Vagina (tissue), 2 donors: ENCODE data around the gene TNNT1. TPM values are rescaled to one million over a fixed set of nuclear protein-coding genes. Genes with fewer than 3 reads are reported as not detected.

Experiments
- DNase-seq, 2 donors: peaks; one replicate each; pipeline ENCODE4 v3.0.0-alpha.2; 2017; ENCODE audit errors: extremely low spot score in 2 of 2
- H3K27ac ChIP-seq: fragments of 200-600 bp; sonication (generic); one replicate; pipeline ENCODE4 v1.5.1; 2019
- H3K27me3 ChIP-seq: fragments of 200-600 bp; sonication (generic); one replicate; pipeline ENCODE4 v1.5.1; 2019
- H3K36me3 ChIP-seq, 2 donors: fragments of 200-600 bp; sonication (generic); one replicate each; pipeline ENCODE4 v1.5.1; 2017 to 2019
- H3K4me1 ChIP-seq: fragments of 200-600 bp; sonication (generic); one replicate; pipeline ENCODE4 v1.5.1; 2019
- H3K4me3 ChIP-seq, 2 donors: fragments of 200-600 bp; sonication (generic); 1 replicate in 1 of 2; 2 replicates in 1 of 2; pipeline ENCODE4 v1.5.1; 2016 to 2019
- H3K9me3 ChIP-seq: fragments of 200-600 bp; sonication (generic); one replicate; pipeline ENCODE4 v1.5.1; 2019
- POLR2A ChIP-seq, 2 donors: fragments of 450-650 bp; IDR thresholded peaks; one replicate each; pipeline ENCODE4 v1.6.1; 2017; ENCODE audit warnings: antibody characterized with exemption in 2 of 2, mild to moderate bottlenecking in 2 of 2, moderate library complexity in 2 of 2
- POLR2AphosphoS5 ChIP-seq, 2 donors: sonication (generic); formaldehyde crosslinking; IDR thresholded peaks; one replicate each; pipeline ENCODE4 v1.9.0; 2017; ENCODE audit warnings: antibody characterized with exemption in 2 of 2, mild to moderate bottlenecking in 2 of 2, low read depth in 1 of 2; ENCODE audit not compliant: insufficient read depth in 1 of 2
- intact Hi-C: fragments of 100-400 bp; cut with DNase I; formaldehyde crosslinking; loops from one replicate; pipeline ENCODE4 v1.15.1; 2023
- total RNA-seq: library from RNA; depleted of rRNA; stranded (reverse); fragments of >200 nt; gene quantifications from one replicate; pipeline ENCODE4 v1.2.3, GENCODE V29; 2016
- TF ChIP-seq, protein P1 (sequence below), 3 experiments: fragments of 450-650 bp in 2 of 3; fragments of 200-600 bp in 1 of 3; sonication (generic) in 1 of 3; IDR thresholded peaks; one replicate each; pipeline ENCODE4 v1.5.1; 2017 to 2019; ENCODE audit warnings: antibody characterized with exemption in 3 of 3, mild to moderate bottlenecking in 2 of 3, moderate library complexity in 2 of 3

TNNT1 gene
- total RNA-seq, 1 donor from 2014 or later, result 9.1 TPM

DNA sequence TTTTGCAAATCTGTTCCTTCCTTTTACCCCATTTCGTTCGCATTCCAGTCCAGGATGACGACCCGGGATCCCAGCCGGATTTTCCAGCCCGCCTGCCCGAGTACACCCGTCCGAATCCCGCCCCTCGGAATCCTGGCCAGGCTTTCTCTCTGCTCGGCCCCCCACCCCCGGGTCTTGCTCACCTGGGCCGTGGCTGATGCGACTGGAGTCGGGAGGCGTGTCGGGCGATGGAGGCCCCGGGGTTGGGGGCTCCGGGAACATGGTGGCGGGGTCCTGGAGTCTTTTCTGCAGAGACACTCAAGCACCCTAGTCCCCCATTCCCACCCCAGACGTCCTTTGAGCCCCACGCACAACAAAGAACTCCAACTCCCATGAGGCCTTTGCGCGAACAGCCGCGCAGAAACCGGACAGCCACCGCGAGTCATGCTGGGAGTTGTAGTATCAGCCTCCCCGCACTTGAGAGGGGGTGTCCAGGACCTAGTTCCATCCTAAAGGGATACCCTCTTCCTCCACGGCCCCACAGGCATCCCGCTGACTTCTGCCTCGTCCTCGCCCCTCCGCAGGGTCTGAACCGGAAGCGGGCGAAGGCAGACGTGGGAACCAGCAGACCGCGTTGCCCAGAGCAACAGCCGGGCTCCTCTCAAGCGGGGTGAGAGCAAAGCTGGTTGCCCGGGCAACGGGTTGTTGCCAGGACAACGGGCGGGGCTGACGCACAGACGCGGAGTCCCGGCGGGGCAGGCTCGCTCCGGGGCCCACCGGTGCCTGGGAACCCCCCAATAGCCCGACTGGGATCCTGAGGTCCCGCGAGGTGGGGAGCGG lies 30.0 kb upstream of the TNNT1 start:
- TF ChIP-seq POLR2A (IDR thresholded peaks at IDR 0.05) (no peak), POLR2AphosphoS5 (IDR thresholded peaks at IDR 0.05; ENCODE audit: insufficient read depth in 1 of 2, low read depth in 1 of 2) (no peak)
- TF ChIP-seq, protein P1, sequence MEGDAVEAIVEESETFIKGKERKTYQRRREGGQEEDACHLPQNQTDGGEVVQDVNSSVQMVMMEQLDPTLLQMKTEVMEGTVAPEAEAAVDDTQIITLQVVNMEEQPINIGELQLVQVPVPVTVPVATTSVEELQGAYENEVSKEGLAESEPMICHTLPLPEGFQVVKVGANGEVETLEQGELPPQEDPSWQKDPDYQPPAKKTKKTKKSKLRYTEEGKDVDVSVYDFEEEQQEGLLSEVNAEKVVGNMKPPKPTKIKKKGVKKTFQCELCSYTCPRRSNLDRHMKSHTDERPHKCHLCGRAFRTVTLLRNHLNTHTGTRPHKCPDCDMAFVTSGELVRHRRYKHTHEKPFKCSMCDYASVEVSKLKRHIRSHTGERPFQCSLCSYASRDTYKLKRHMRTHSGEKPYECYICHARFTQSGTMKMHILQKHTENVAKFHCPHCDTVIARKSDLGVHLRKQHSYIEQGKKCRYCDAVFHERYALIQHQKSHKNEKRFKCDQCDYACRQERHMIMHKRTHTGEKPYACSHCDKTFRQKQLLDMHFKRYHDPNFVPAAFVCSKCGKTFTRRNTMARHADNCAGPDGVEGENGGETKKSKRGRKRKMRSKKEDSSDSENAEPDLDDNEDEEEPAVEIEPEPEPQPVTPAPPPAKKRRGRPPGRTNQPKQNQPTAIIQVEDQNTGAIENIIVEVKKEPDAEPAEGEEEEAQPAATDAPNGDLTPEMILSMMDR (IDR thresholded peaks at IDR 0.05), result no peak
- H3K4me3 ChIP-seq, result no peak overlapping the region
- H3K27ac ChIP-seq, result no peak overlapping the region
- no peaks in the 10 kb centered on the region for H3K9me3 ChIP-seq
- intact Hi-C loops, result no loop called here
- peaks cover 19% of the 10 kb centered on the region for H3K4me1 ChIP-seq
- H3K27me3 ChIP-seq, result peaks cover 17% of the 10 kb centered on the region
- no peak for DNase-seq
- H3K36me3 ChIP-seq, result no peaks in the 10 kb centered on the region

DNA sequence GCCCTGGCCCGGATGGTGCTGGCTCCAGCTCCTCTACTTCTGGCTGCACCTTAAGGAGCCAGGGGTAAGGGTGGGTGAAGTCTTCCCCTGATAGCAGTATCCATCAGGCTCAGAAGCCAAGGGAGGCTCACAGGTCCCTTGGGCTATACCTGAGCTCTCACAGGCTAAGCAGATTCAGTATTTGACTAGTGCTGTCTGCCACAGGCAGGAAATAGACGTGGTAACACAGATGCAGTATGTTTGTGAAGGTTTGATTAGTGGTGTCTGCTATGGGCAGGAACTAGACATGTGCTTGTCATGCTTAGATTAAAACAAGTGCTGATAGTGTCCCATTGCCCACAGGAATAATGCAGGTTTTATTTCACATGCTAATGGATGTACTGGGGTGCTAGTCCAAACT lies 27.1 kb upstream of the TNNT1 start:
- no peak for DNase-seq
- Histone ChIP-seq H3K36me3 (no peaks in the 10 kb centered on the region), H3K9me3 (no peaks in the 10 kb centered on the region), H3K4me3 (no peak overlapping the region), H3K4me1 (peaks cover 31% of the 10 kb centered on the region), H3K27ac (no peak overlapping the region), H3K27me3 (peaks cover 27% of the 10 kb centered on the region)
- intact Hi-C loops, result no loop called here
- TF ChIP-seq, protein P1 (IDR thresholded peaks at IDR 0.05), result no peak
- TF ChIP-seq POLR2A (IDR thresholded peaks at IDR 0.05) (no peak), POLR2AphosphoS5 (IDR thresholded peaks at IDR 0.05; ENCODE audit: insufficient read depth in 1 of 2, low read depth in 1 of 2) (no peak)

DNA sequence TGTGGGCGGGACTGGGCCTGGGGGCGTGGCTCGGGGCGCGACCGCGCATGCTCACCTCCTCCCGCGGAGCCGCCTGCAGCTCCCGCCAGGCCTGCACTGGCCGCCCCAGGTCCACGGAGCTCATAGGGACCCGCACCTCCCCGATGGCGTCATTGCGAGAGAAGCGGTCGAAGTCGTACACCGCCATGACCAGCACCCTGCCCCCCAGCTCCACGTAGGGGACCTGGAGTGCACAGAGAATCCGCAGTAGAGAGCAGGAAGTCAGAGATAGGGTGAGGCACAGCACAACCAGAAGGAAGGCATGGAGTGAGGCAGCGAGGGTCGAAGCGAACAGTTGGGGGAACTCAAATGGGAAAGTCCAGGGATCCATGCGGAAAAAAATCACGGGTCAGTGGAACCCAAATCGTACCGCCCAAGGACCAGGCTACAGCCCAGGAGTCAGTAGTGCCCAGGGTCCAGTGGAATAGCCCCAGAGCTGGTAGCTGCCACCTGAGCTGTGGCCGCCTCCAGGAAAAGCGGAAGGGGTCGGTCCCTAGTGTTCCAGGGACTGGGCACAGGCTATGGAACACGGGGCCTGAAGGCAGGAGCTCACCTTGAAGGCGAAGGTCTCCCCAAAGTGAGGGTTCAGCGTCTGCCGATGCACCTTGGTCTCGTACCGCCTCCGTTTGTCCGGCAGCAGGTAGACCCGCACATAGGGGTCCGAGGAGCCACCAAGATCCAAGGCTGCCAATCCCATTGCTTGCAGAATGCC lies 26.3 kb upstream of the TNNT1 start:
- Histone ChIP-seq H3K36me3 (no peaks in the 10 kb centered on the region), H3K4me3 (no peak overlapping the region), H3K4me1 (peaks cover 31% of the 10 kb centered on the region), H3K27ac (no peak overlapping the region), H3K9me3 (no peaks in the 10 kb centered on the region), H3K27me3 (peaks cover 23% of the 10 kb centered on the region)
- intact Hi-C loops, result no loop called here
- TF ChIP-seq POLR2A (IDR thresholded peaks at IDR 0.05) (no peak), POLR2AphosphoS5 (IDR thresholded peaks at IDR 0.05; ENCODE audit: insufficient read depth in 1 of 2, low read depth in 1 of 2) (no peak)
- TF ChIP-seq, protein P1 (IDR thresholded peaks at IDR 0.05), result no peak
- DNase-seq, result no peak

DNA sequence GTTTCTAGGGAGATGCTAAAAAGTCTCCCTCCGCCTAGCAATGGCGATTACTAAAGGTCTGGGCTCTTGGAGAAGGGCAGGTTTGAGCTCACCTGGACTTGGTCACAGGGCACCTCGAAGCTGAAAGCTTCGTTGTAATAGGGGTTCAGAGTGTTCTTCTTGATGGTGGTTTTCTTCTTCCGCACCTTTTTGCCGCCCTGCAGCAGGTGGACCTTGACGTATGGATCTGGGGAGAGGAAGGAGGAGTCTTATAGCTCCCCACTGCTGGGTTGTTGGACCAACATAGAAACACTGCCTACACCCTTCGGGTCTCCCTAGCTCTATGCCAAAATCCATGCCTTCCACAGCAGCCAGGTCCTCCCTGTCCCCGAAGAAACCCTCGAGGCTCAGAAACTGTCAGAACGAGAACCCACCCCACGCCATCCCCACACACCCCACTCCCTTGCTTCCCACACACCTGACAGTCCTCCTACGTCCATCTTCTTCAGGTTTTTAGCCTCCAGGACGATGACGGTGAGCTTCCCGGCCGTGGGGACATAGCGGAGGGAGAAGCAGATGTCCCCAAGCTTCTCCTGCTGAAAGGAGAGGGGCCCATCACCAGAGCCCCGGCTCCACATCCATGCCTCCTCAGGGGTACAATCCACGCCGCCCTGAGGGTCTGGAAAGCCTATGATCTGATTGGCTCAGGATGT lies 25.6 kb upstream of the TNNT1 start:
- no peaks in the 10 kb centered on the region for H3K9me3 ChIP-seq
- no peak overlapping the region for H3K27ac ChIP-seq
- H3K4me3 ChIP-seq, result peak overlapping the region in 1 of 2 donors; percentile 34
- intact Hi-C loops, result no loop called here
- TF ChIP-seq, protein P1 (IDR thresholded peaks at IDR 0.05), result no peak
- TF ChIP-seq POLR2A (IDR thresholded peaks at IDR 0.05) (no peak), POLR2AphosphoS5 (IDR thresholded peaks at IDR 0.05; ENCODE audit: insufficient read depth in 1 of 2, low read depth in 1 of 2) (no peak)
- no peaks in the 10 kb centered on the region for H3K36me3 ChIP-seq
- peaks cover 26% of the 10 kb centered on the region for H3K4me1 ChIP-seq
- peaks cover 16% of the 10 kb centered on the region for H3K27me3 ChIP-seq
- no peak for DNase-seq
